DMS153 (cell line): ENCODE data around the gene PLA2G1B.
"Not testable (repeated sequence)": the region's sequence is repeated elsewhere in the genome, so short reads cannot be mapped to it uniquely, and the experiment has no call there.

Experiments
- DNase-seq: peaks from one replicate; lab custom pipeline; 2025; lab: John Stamatoyannopoulos, UW

PLA2G1B gene

GRCh38 chr12:120358412-120359100 lies 31.0 kb upstream of the PLA2G1B start:
- DNase-seq: no peak

- DNase-seq: no peak
Measured at GRCh38 chr12:120357104-120357503, 29.5 kb upstream of the PLA2G1B start.

- DNase-seq: peak; percentile 55
Measured at GRCh38 chr12:120356567-120357030, 29.0 kb upstream of the PLA2G1B start.

GRCh38 chr12:120353556-120354317 lies 26.2 kb upstream of the PLA2G1B start:
- no peak for DNase-seq

GRCh38 chr12:120353136-120353535 lies 25.6 kb upstream of the PLA2G1B start:
- DNase-seq: no peak

GRCh38 chr12:120352117-120352516 lies 24.5 kb upstream of the PLA2G1B start:
- no peak for DNase-seq

- DNase-seq: no peak
Measured at GRCh38 chr12:120350576-120351350, 23.2 kb upstream of the PLA2G1B start.

GRCh38 chr12:120347766-120348165 lies 20.2 kb upstream of the PLA2G1B start:
- DNase-seq: no peak

- DNase-seq: no peak
Measured at GRCh38 chr12:120346681-120347080, 19.1 kb upstream of the PLA2G1B start.

- DNase-seq: no peak
Measured at GRCh38 chr12:120346031-120346430, 18.5 kb upstream of the PLA2G1B start.

- DNase-seq: no peak
Measured at GRCh38 chr12:120343692-120344091, 16.1 kb upstream of the PLA2G1B start.

GRCh38 chr12:120343039-120343537 lies 15.5 kb upstream of the PLA2G1B start:
- DNase-seq: no peak

GRCh38 chr12:120342175-120343038 lies 14.8 kb upstream of the PLA2G1B start:
- DNase-seq: no peak

GRCh38 chr12:120339256-120339655 lies 11.7 kb upstream of the PLA2G1B start:
- DNase-seq: no peak

- no peak for DNase-seq
Measured at GRCh38 chr12:120337730-120338129, 10.2 kb upstream of the PLA2G1B start.

GRCh38 chr12:120336392-120336791 lies 8.8 kb upstream of the PLA2G1B start:
- DNase-seq: not testable (repeated sequence)

GRCh38 chr12:120335447-120335846 lies 7.9 kb upstream of the PLA2G1B start:
- DNase-seq: peak; percentile 40

- DNase-seq: no peak
Measured at GRCh38 chr12:120332523-120332922, 4.9 kb upstream of the PLA2G1B start.

GRCh38 chr12:120332041-120332440 lies 4.5 kb upstream of the PLA2G1B start:
- no peak for DNase-seq

GRCh38 chr12:120331390-120331789 lies 3.8 kb upstream of the PLA2G1B start:
- no peak for DNase-seq

GRCh38 chr12:120328228-120328627 lies 649 bp upstream of the PLA2G1B start:
- no peak for DNase-seq
